ENCODE data around the gene ANKRD39. TPM values are rescaled to one million over a fixed set of nuclear protein-coding genes. Genes with fewer than 3 reads are reported as not detected.
A peak's percentile ranks its signal among the peaks of the same experiment; 100 is the strongest.

Gene ANKRD39
- total and polyA plus RNA-seq, 2 donors from 2014 or later, result 10.8 to 19.2 TPM

GRCh38 chr2:96817882-96818281 is 39.9 kb downstream of the ANKRD39 start:
- FAIRE-seq (no peak), DNase-seq (peak in 1 of 5 donors; percentile 24)
- no peaks in the 10 kb centered on the region for H3K9me3 ChIP-seq (ENCODE audit: control insufficient read depth in 2 of 3, insufficient read depth in 1 of 3, low read length in 3 of 3)
- TF ChIP-seq CTCF (IDR thresholded peaks at IDR 0.05; ENCODE audit: borderline replicate concordance, extremely low read depth, insufficient read depth), result no peak
- no peak overlapping the region for H3K27ac ChIP-seq (ENCODE audit: low read depth in 2 of 2, low read length in 2 of 2)
- H3K4me3 ChIP-seq (ENCODE audit: low read length in 3 of 3), result peak overlapping the region in 1 of 3 donors; percentile 64
- H3K27me3 ChIP-seq (ENCODE audit: control insufficient read depth, insufficient read depth, low read length), result no peaks in the 10 kb centered on the region
- H3K4me1 ChIP-seq (ENCODE audit: control insufficient read depth in 2 of 3, insufficient read depth in 2 of 3, low read depth in 1 of 3, low read length in 3 of 3), result peaks cover 0 to 44% (median 29%) of the 10 kb centered on the region in 3 donors
- no peaks in the 10 kb centered on the region for H3K36me3 ChIP-seq (ENCODE audit: control insufficient read depth in 2 of 3, insufficient read depth in 3 of 3, low read length in 3 of 3)
- intact Hi-C loops (cut with DNase I), result no loop called here
- no peak overlapping the region for H3K9ac ChIP-seq (ENCODE audit: low read length in 3 of 3)

GRCh38 chr2:96816836-96817702 is 40.7 kb downstream of the ANKRD39 start:
- intact Hi-C loops (cut with DNase I), result no loop called here
- Histone ChIP-seq H3K36me3 (ENCODE audit: control insufficient read depth in 2 of 3, insufficient read depth in 3 of 3, low read length in 3 of 3) (no peaks in the 10 kb centered on the region), H3K4me1 (ENCODE audit: control insufficient read depth in 2 of 3, insufficient read depth in 2 of 3, low read depth in 1 of 3, low read length in 3 of 3) (peaks cover 0 to 44% (median 29%) of the 10 kb centered on the region in 3 donors), H3K27ac (ENCODE audit: low read depth in 2 of 2, low read length in 2 of 2) (no peak overlapping the region), H3K27me3 (ENCODE audit: control insufficient read depth, insufficient read depth, low read length) (no peaks in the 10 kb centered on the region), H3K9me3 (ENCODE audit: control insufficient read depth in 2 of 3, insufficient read depth in 1 of 3, low read length in 3 of 3) (no peaks in the 10 kb centered on the region), H3K9ac (ENCODE audit: low read length in 3 of 3) (peak overlapping the region; percentile 31 to 63 (median 61)), H3K4me3 (ENCODE audit: low read length in 3 of 3) (peak overlapping the region; percentile 64 to 80 (median 75))
- FAIRE-seq (no peak), DNase-seq (peak; percentile 12 to 77 (median 42))
- TF ChIP-seq CTCF (IDR thresholded peaks at IDR 0.05; ENCODE audit: borderline replicate concordance, extremely low read depth, insufficient read depth), result no peak

GRCh38 chr2:96816127-96816835 is 41.5 kb downstream of the ANKRD39 start, which contains the start of gene CNNM3:
Gene CNNM3 (plus strand): TSS chr2:96816268. CDS start chr2:96816278, 10 bp downstream.
- Histone ChIP-seq H3K4me1 (ENCODE audit: control insufficient read depth in 2 of 3, insufficient read depth in 2 of 3, low read depth in 1 of 3, low read length in 3 of 3) (peaks cover 0 to 40% (median 24%) of the 10 kb centered on the region in 3 donors), H3K9ac (ENCODE audit: low read length in 3 of 3) (peak within 1 kb of the TSS; percentile 61 to 81 (median 63)), H3K4me3 (ENCODE audit: low read length in 3 of 3) (peak within 1 kb of the TSS; percentile 75 to 91 (median 80)), H3K27me3 (ENCODE audit: control insufficient read depth, insufficient read depth, low read length) (no peaks in the 10 kb centered on the region), H3K36me3 (ENCODE audit: control insufficient read depth in 2 of 3, insufficient read depth in 3 of 3, low read length in 3 of 3) (no peaks in the 10 kb centered on the region), H3K27ac (ENCODE audit: low read depth in 2 of 2, low read length in 2 of 2) (peak within 1 kb of the TSS; percentile 87 to 94), H3K9me3 (ENCODE audit: control insufficient read depth in 2 of 3, insufficient read depth in 1 of 3, low read length in 3 of 3) (no peaks in the 10 kb centered on the region)
- peak; percentile 45 for TF ChIP-seq CTCF (IDR thresholded peaks at IDR 0.05; ENCODE audit: borderline replicate concordance, extremely low read depth, insufficient read depth)
- intact Hi-C loops (cut with DNase I), result no loop called here
- FAIRE-seq, result no peak
- DNase-seq, result peak; percentile 96 to 99 (median 97)

Data from kidney (tissue), 14 donors.